Gastroesophageal sphincter (tissue), 3 donors: ENCODE data around the gene FZR1.

Experiments
- POLR2AphosphoS5 ChIP-seq: sonication (generic); formaldehyde crosslinking; IDR thresholded peaks from one replicate; pipeline ENCODE4 v1.6.1; 2017; ENCODE audit warnings: antibody characterized with exemption
- TF ChIP-seq, protein P1 (sequence below), 4 experiments: fragments of 200-600 bp in 2 of 4; fragments of 450-650 bp in 2 of 4; sonication (generic) in 1 of 4; IDR thresholded peaks; one replicate each; pipeline ENCODE4 v1.5.1; 2017 to 2019; ENCODE audit warnings: antibody characterized with exemption in 4 of 4, mild to moderate bottlenecking in 2 of 4, moderate library complexity in 2 of 4

DNA sequence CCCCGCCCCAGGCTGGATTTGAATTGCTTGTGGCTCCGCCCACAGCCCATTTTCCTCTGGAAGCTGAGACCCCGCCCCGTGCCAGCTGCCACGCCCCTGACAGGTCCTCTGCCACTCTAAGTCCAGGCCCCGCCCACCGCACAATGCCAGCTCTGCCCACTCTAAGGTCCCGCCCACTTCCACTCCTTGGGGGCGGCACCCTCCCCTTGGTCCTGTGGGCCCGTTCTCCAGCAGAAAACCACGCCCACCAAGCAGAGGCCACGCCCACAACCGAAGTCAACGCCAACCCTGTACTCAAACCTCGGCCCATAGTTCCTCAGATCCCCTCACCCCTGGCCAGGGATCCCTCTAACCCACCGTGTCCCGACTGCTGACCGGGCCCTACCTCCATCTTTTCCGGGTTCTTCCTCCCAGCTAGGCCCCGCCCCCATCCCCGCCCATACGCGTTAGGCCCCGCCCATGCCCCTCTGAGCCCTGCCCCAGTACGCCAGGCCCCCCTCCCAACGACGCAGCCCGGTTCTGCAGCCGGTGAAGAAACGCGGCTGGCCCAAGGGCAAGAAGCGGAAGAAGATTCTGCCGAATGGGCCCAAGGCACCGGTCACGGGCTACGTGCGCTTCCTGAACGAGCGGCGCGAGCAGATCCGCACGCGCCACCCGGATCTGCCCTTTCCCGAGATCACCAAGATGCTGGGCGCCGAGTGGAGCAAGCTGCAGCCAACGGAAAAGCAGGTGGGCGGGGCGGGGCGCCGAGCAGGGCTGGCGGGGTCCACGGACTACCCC is 67.9 kb downstream of the FZR1 start:
- no peak for TF ChIP-seq POLR2AphosphoS5
- TF ChIP-seq, protein P1, sequence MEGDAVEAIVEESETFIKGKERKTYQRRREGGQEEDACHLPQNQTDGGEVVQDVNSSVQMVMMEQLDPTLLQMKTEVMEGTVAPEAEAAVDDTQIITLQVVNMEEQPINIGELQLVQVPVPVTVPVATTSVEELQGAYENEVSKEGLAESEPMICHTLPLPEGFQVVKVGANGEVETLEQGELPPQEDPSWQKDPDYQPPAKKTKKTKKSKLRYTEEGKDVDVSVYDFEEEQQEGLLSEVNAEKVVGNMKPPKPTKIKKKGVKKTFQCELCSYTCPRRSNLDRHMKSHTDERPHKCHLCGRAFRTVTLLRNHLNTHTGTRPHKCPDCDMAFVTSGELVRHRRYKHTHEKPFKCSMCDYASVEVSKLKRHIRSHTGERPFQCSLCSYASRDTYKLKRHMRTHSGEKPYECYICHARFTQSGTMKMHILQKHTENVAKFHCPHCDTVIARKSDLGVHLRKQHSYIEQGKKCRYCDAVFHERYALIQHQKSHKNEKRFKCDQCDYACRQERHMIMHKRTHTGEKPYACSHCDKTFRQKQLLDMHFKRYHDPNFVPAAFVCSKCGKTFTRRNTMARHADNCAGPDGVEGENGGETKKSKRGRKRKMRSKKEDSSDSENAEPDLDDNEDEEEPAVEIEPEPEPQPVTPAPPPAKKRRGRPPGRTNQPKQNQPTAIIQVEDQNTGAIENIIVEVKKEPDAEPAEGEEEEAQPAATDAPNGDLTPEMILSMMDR (IDR thresholded peaks at IDR 0.05), result no peak
